Mesenchymal stem cell (in vitro differentiated cells and primary cell): ENCODE data around the gene AICDA.
"Not testable (repeated sequence)": the region's sequence is repeated elsewhere in the genome, so short reads cannot be mapped to it uniquely, and the experiment has no call there.

Experiments
- DNase-seq: peaks from one replicate; pipeline ENCODE4 v3.0.0-alpha.2; 2013
- H2AFZ ChIP-seq: one replicate; pipeline ENCODE4 v1.6.1; 2013; ENCODE audit warnings: low read depth, mild to moderate bottlenecking, control low read depth, inconsistent platforms, low read length, moderate library complexity
- H2AK5ac ChIP-seq: 2 replicates; pipeline ENCODE4 v1.6.1; 2013; ENCODE audit warnings: low read length, moderate library complexity, mild to moderate bottlenecking, inconsistent platforms; ENCODE audit not compliant: severe bottlenecking
- H2BK120ac ChIP-seq: one replicate; pipeline ENCODE4 v1.6.1; 2013; ENCODE audit warnings: low read depth, mild to moderate bottlenecking, inconsistent platforms, low read length, moderate library complexity
- H2BK12ac ChIP-seq, 2 experiments: one replicate each; pipeline ENCODE4 v1.6.1; 2013; ENCODE audit warnings: inconsistent platforms in 2 of 2, low read length in 2 of 2, mild to moderate bottlenecking in 2 of 2, moderate library complexity in 2 of 2, control low read depth in 1 of 2
- H2BK15ac ChIP-seq: one replicate; pipeline ENCODE4 v1.6.1; 2013; ENCODE audit warnings: mild to moderate bottlenecking, low read depth, inconsistent platforms; ENCODE audit not compliant: poor library complexity, severe bottlenecking
- H2BK5ac ChIP-seq: 2 replicates; pipeline ENCODE4 v1.6.1; 2013; ENCODE audit warnings: low read depth, mild to moderate bottlenecking, low read length, control low read depth, inconsistent platforms; ENCODE audit not compliant: poor library complexity, severe bottlenecking
- H3K14ac ChIP-seq, 2 experiments: one replicate each; pipeline ENCODE4 v1.6.1; 2013; ENCODE audit warnings: inconsistent platforms in 2 of 2, low read length in 2 of 2, control low read depth in 1 of 2, mild to moderate bottlenecking in 1 of 2, moderate library complexity in 1 of 2
- H3K18ac ChIP-seq, 2 experiments: one replicate each; pipeline ENCODE4 v1.6.1; 2013; ENCODE audit warnings: inconsistent platforms in 2 of 2, low read length in 2 of 2, control low read depth in 1 of 2, low read depth in 1 of 2, mild to moderate bottlenecking in 1 of 2
- H3K23ac ChIP-seq, 2 experiments: one replicate each; pipeline ENCODE4 v1.6.1; 2013; ENCODE audit warnings: inconsistent platforms in 2 of 2, low read length in 2 of 2, mild to moderate bottlenecking in 2 of 2, moderate library complexity in 2 of 2, control low read depth in 1 of 2
- H3K27ac ChIP-seq: 2 replicates; pipeline ENCODE4 v1.5.1; 2013; ENCODE audit warnings: mild to moderate bottlenecking, moderate library complexity, low read length, control low read depth, inconsistent platforms; ENCODE audit not compliant: poor library complexity, severe bottlenecking
- H3K27me3 ChIP-seq, 2 experiments: 2 replicates each; pipeline versions ENCODE4 v1.6.1 to v1.7.0; 2013; ENCODE audit warnings: low read length in 2 of 2, mild to moderate bottlenecking in 2 of 2, moderate library complexity in 2 of 2, control low read depth in 1 of 2, inconsistent platforms in 1 of 2; ENCODE audit not compliant: control insufficient read depth in 1 of 2, insufficient read depth in 1 of 2
- H3K36me3 ChIP-seq, 2 experiments: 2 replicates each; pipeline versions ENCODE4 v1.6.1 to v1.7.0; 2013; ENCODE audit warnings: low read length in 2 of 2, control low read depth in 1 of 2, inconsistent platforms in 1 of 2, low read depth in 1 of 2, mild to moderate bottlenecking in 1 of 2; ENCODE audit not compliant: insufficient read depth in 2 of 2, control insufficient read depth in 1 of 2
- H3K4ac ChIP-seq, 2 experiments: one replicate each; pipeline ENCODE4 v1.6.1; 2013; ENCODE audit warnings: inconsistent platforms in 2 of 2, low read length in 2 of 2, mild to moderate bottlenecking in 2 of 2, moderate library complexity in 2 of 2, control low read depth in 1 of 2, low read depth in 1 of 2
- H3K4me1 ChIP-seq: 2 replicates; pipeline ENCODE4 v1.6.1; 2013; ENCODE audit warnings: low read depth, low read length, control low read depth; ENCODE audit not compliant: control insufficient read depth, insufficient read depth
- H3K4me2 ChIP-seq: 2 replicates; pipeline ENCODE4 v1.6.1; 2013; ENCODE audit warnings: low read length, mild to moderate bottlenecking, inconsistent platforms; ENCODE audit not compliant: poor library complexity, severe bottlenecking
- H3K4me3 ChIP-seq, 2 experiments: 2 replicates each; pipeline versions ENCODE4 v1.5.1 to v1.7.0; 2013; ENCODE audit warnings: low read length in 2 of 2, mild to moderate bottlenecking in 2 of 2, control low read depth in 1 of 2, low read depth in 1 of 2; ENCODE audit not compliant: insufficient read depth in 1 of 2
- H3K79me1 ChIP-seq: replicated peaks from 2 replicates; pipeline ENCODE4 v1.6.1; 2013; ENCODE audit warnings: mild to moderate bottlenecking, control low read depth, low read length, inconsistent platforms; ENCODE audit not compliant: poor library complexity, severe bottlenecking
- H3K9ac ChIP-seq: 2 replicates; pipeline ENCODE4 v1.7.0; 2013; ENCODE audit warnings: mild to moderate bottlenecking, low read length, moderate library complexity
- H3K9me3 ChIP-seq: 2 replicates; pipeline ENCODE4 v1.7.0; 2013; ENCODE audit warnings: mild to moderate bottlenecking, low read length; ENCODE audit not compliant: control insufficient read depth
- H4K8ac ChIP-seq: one replicate; pipeline ENCODE4 v1.6.1; 2013; ENCODE audit warnings: inconsistent platforms, mild to moderate bottlenecking, low read length, moderate library complexity
- H4K91ac ChIP-seq: one replicate; pipeline ENCODE4 v1.6.1; 2013; ENCODE audit warnings: mild to moderate bottlenecking, low read length, inconsistent platforms
- WGBS: methylation state at CpG from one replicate; pipeline ENCODE4 v1.1.7; 2013; ENCODE audit warnings: mixed read lengths; 5-methylcytosine and 5-hydroxymethylcytosine counted together

Gene AICDA

DNA sequence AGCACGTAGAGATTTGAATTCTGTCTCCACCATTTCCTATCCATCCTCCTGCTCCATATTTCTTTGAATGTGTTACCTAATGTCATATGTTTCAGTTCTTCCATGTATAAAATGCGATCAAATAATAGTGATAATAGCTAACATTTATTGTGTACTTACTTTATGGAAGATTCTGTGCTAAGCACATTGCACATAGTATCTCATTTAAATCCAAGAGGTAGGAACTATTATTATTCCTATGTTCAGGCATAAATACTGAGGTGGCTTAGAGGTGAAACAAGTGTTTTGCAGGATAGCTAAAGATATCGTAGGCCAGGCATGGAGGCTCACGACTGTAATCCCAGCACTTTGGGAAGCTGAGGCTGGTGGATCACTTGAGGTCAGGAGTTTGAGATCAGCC, 17.5 kb upstream of the AICDA start:
- H3K36me3 ChIP-seq = no peaks in the 10 kb centered on the region
- no peaks in the 10 kb centered on the region for H3K9me3 ChIP-seq
- 96% methylated on average over 2 of the region's 4 CpGs for WGBS
- no peak overlapping the region for H3K4ac ChIP-seq
- no peak overlapping the region for H3K18ac ChIP-seq
- H4K8ac ChIP-seq = no peak overlapping the region
- H3K27me3 ChIP-seq = no peaks in the 10 kb centered on the region
- H3K9ac ChIP-seq = no peak overlapping the region
- H2BK12ac ChIP-seq = no peak overlapping the region
- H2AFZ ChIP-seq = no peak overlapping the region
- no peak overlapping the region for H3K23ac ChIP-seq
- DNase-seq = no peak
- H3K27ac ChIP-seq = peak overlapping the region; percentile 3
- H3K4me2 ChIP-seq = no peak overlapping the region
- no peak overlapping the region for H2BK120ac ChIP-seq
- peaks cover 5% of the 10 kb centered on the region for H3K4me1 ChIP-seq
- no peak overlapping the region for H4K91ac ChIP-seq
- H3K79me1 ChIP-seq = no peaks in the 10 kb centered on the region
- no peak overlapping the region for H2BK5ac ChIP-seq
- no peak overlapping the region for H3K14ac ChIP-seq
- no peak overlapping the region for H2BK15ac ChIP-seq
- H2AK5ac ChIP-seq = no peak overlapping the region
- H3K4me3 ChIP-seq = no peak overlapping the region

DNA sequence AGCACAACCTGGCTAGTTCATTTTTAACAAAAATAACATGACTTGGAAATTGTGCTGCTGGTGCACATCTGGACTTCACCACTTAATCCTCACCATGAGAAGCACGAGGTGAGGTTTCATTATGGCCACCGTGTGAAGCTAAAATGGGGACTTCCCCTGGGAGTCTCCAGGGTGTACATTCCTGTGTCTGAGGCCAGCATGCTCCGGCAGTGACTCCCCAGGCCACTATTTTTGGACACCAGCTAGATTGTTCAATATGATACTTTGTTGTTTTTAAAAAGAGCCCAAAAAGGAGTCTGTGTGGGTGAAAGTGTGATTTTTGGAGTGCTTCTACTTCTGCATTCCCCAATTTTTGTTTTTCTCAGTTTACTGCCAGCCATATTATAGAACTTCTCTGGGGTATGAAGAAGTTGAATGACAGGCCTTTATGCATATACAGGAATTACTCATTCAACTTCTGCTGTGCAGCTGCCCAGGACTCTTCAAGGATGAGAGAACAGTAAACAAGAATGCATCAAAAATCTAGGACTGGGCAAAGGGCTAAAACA, 16.9 kb upstream of the AICDA start:
- Histone ChIP-seq H2BK15ac (no peak overlapping the region), H3K4me1 (peaks cover 5% of the 10 kb centered on the region), H3K14ac (no peak overlapping the region), H3K9ac (no peak overlapping the region), H3K4ac (no peak overlapping the region), H2BK12ac (no peak overlapping the region), H2BK5ac (no peak overlapping the region), H3K79me1 (no peaks in the 10 kb centered on the region), H2BK120ac (no peak overlapping the region), H2AK5ac (no peak overlapping the region), H3K9me3 (no peaks in the 10 kb centered on the region), H3K27ac (peak overlapping the region; percentile 46), H2AFZ (no peak overlapping the region), H3K4me3 (peak overlapping the region in 1 of 2 experiments; percentile 18), H3K23ac (no peak overlapping the region), H3K36me3 (no peaks in the 10 kb centered on the region), H3K4me2 (peak overlapping the region; percentile 38), H3K27me3 (no peaks in the 10 kb centered on the region), H4K8ac (no peak overlapping the region), H3K18ac (no peak overlapping the region), H4K91ac (no peak overlapping the region)
- 38% methylated on average over 2 of the region's 3 CpGs for WGBS
- DNase-seq = peak; percentile 54

DNA sequence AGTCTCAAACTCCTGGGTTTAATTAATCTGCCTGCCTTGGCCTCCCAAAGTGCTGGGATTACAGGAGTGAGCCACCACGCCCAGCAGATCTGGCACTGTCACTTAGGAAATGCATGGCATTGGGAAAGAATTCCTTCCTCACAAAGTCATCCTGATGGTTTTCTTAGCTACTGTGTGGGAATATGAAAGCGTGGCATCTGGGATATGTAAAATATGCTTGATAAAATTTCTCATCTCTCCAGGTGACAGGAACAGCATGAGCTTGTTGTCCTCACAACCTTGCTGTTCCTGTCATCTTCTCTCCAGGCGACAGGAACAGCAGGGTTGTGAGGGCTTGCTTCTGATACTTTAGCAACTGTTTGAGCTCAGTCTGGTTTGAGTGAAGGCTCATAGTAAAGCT, 16.1 kb upstream of the AICDA start:
- Histone ChIP-seq H3K18ac (no peak overlapping the region), H3K4me3 (no peak overlapping the region), H3K9ac (no peak overlapping the region), H3K14ac (no peak overlapping the region), H3K27me3 (no peaks in the 10 kb centered on the region), H3K4me1 (peaks cover 5% of the 10 kb centered on the region), H3K9me3 (no peaks in the 10 kb centered on the region), H2AK5ac (no peak overlapping the region), H2BK120ac (no peak overlapping the region), H3K79me1 (no peaks in the 10 kb centered on the region), H3K27ac (peak overlapping the region; percentile 45), H3K4me2 (no peak overlapping the region), H4K8ac (no peak overlapping the region), H3K4ac (no peak overlapping the region), H4K91ac (no peak overlapping the region), H2BK12ac (no peak overlapping the region), H2AFZ (no peak overlapping the region), H2BK15ac (no peak overlapping the region), H3K23ac (no peak overlapping the region), H2BK5ac (no peak overlapping the region), H3K36me3 (no peaks in the 10 kb centered on the region)
- WGBS = 67% methylated on average over 1 of the region's 3 CpGs
- no peak for DNase-seq

DNA sequence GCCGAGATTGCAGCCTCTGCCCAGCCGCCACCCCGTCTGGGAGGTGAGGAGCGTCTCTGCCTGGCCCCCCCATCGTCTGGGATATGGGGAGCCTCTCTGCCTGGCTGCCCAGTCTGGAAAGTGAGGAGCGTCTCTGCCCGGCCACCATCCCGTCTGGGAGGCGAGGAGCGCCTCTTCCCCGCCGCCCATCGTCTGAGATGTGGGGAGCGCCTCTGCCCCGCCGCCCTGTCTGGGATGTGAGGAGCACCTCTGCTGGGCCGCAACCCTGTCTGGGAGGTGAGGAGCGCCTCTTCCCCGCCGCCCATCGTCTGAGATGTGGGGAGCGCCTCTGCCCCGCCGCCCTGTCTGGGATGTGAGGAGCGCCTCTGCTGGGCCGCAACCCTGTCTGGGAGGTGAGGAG, 12.1 kb upstream of the AICDA start:
- not testable (repeated sequence) for H2BK12ac ChIP-seq, H2AFZ ChIP-seq, H3K4me1 ChIP-seq, H4K91ac ChIP-seq, H3K4ac ChIP-seq, DNase-seq, H3K27me3 ChIP-seq, H3K27ac ChIP-seq, H4K8ac ChIP-seq, H3K36me3 ChIP-seq, H3K4me3 ChIP-seq, H3K4me2 ChIP-seq, H3K18ac ChIP-seq, H2AK5ac ChIP-seq, H3K9ac ChIP-seq, H2BK15ac ChIP-seq, H3K23ac ChIP-seq, H3K9me3 ChIP-seq, H3K79me1 ChIP-seq, H2BK120ac ChIP-seq, H3K14ac ChIP-seq, H2BK5ac ChIP-seq
- WGBS = 97% methylated on average over 17 of the region's 26 CpGs
